Bladder microvascular endothelial cell (primary cell): ENCODE measurements around the gene ENGASE. TPM values are rescaled to one million over a fixed set of nuclear protein-coding genes. Genes with fewer than 3 reads are reported as not detected.

ENCODE experiments used
- total RNA-seq: library from RNA; depleted of rRNA; stranded (reverse); fragments of >200 nt; gene quantifications from 2 replicates; pipeline ENCODE4 v1.2.3, GENCODE V29; 2014

Gene ENGASE
- total RNA-seq: 8.7 and 23.0 TPM in 2 replicates

GRCh38 chr17:79074649-79075445, at the start of gene ENGASE:
TSS of gene ENGASE (plus strand) at chr17:79074824. CDS start at chr17:79074945, 121 bp downstream.

Other genes starting within 250 kb of the ENGASE start
- 10.8 and 31.9 TPM in 2 replicates for gene USP36, start 234.0 kb upstream of the ENGASE start, total RNA-seq
- gene CEP295NL, start 171.6 kb upstream of the ENGASE start, total RNA-seq: 1.3 and 6.4 TPM in 2 replicates
- gene TIMP2, start 149.4 kb upstream of the ENGASE start, total RNA-seq: 35.9 and 132 TPM in 2 replicates
- 6.8 and 10.8 TPM in 2 replicates for gene LGALS3BP, start 94.9 kb upstream of the ENGASE start, total RNA-seq
- 47.1 and 76.3 TPM in 2 replicates for gene CANT1, start 65.1 kb upstream of the ENGASE start, total RNA-seq
- 9.1 and 30.4 TPM in 2 replicates for gene C1QTNF1, start 50.7 kb upstream of the ENGASE start, total RNA-seq